Frontal cortex (tissue), 4 donors: ENCODE data around the gene RNF14. TPM values are rescaled to one million over a fixed set of nuclear protein-coding genes. Genes with fewer than 3 reads are reported as not detected.
"Not testable (repeated sequence)": the region's sequence is repeated elsewhere in the genome, so short reads cannot be mapped to it uniquely, and the experiment has no call there.

Experiments used
- DNase-seq, 2 donors: peaks; one replicate each; pipeline ENCODE4 v3.0.0; 2012; ENCODE audit warnings: low spot score in 2 of 2
- FAIRE-seq: peaks from 2 replicates; lab custom pipeline; 2012; peaks lifted over from hg19 to GRCh38; lab: Jason Lieb, UNC
- total RNA-seq: library from RNA; depleted of rRNA; stranded (reverse); fragments of >200 nt; gene quantifications from one replicate; pipeline ENCODE4 v1.2.3, GENCODE V29; 2014
- donor health status: control.
- donor health status: control.
- donor health status: control.

RNF14 gene
- total RNA-seq, 1 donor from 2014 or later: 75.0 TPM

DNA sequence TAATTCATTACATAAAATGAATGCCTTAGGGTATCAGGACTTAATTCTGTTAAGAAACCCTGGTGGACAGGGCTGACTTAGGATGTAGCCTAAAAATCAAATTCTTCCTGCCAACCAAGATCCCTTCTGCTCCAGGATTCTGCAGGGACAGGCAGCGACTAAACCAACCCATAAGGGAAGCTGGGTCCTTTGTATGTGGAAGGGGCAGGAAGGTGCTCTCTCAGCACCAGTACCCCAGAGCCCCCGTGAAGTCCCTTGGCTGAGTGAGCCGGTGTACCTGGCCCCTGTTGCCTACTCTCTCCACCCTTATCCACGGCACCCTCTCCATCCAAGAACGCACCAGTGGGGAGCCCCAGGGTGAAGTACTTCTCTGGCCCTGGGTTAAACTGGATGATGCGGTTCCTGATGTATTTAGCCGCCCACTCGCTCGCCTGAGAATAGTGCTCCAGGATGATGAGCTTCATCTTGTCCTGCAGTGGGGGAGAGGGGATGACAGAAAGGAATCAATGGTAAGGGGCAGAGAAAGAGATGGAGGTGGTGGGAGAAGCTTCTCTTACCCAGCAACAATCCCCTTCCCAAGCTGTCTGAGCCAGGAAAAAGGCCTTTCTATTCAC lies 42.8 kb downstream of the RNF14 start:
- DNase-seq (no peak), FAIRE-seq (no peak)

GRCh38 chr5:142012186-142012785 lies 43.4 kb downstream of the RNF14 start:
- no peak for DNase-seq
- no peak for FAIRE-seq

DNA sequence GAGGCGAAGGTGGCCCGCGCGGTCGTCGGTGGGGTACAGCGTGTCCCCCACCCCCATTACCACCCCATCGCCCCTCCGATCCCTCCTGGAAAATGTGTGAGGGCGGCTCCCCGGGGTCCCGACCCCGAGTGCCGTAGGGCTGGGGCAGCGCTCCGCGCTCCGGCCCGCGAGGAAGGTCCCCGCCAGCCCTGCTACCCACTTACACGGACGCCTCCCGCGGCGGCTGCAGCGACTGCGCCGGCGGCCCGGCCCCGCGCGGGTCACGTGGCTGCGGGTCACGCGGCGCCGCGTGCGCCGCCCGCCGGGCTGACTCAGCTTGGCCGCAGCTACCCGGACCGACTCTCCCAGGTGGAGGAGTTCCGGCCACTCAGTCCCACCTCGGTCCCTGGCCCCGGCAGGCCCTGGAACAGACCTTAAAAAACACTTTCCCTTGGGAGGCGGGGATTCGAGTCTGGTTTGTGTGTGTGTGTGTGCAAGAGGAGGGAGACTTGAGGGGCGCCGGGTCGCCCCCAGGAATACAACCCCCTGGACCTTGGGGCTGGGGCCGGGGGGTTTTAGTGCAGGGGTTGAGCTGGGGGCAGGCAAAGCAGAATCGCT lies 44.0 kb downstream of the RNF14 start, which contains the start of gene GNPDA1:
TSS of gene GNPDA1 (minus strand) at position 236 of the 597 bp plus-strand sequence. CDS start 992 bp downstream, outside the sequence.
- DNase-seq (peak; percentile 91 to 92), FAIRE-seq (no peak)

DNA sequence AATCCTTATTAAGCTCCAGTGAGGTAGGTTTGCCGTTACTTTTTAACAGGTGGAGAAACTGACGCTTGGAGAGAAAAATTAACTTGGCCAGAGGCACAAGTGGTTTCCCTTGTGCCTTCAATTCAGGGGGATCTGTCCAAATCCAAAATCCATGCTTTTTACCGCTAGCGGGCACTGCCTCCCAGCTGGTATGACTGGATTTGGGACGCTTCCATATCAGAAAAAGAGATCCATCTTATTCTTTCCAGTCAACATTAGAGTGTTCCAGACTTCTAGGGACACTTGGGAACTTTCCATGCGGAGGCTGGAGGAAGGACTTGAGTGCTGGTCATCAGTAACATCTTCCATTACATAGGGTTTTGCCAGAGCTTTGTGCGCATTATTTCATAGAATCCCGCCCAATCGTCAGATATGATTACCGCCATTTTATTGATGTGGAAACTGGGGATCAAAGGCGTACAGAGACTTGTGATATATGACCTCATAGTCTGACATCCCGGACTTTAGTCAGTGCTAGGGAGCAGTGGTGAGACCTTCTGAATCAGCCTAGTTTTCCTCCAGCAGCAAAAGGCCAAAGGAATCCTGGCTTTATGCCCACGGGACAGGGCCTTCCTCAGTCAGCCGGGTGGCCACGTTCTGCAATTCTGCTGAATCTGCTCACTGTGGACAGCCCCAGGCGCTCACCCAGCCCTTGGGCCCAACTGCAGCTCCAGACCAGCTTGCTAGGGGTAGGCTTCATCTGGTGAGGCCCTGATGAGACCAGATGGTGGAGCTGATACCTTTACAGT lies 45.0 kb downstream of the RNF14 start:
- FAIRE-seq: no peak

GRCh38 chr5:142014911-142015584 lies 46.1 kb downstream of the RNF14 start:
- FAIRE-seq: no peak
- no peak for DNase-seq

More for the DNA sequence above, 45.0 kb downstream of the RNF14 start:
- no peak for DNase-seq

- DNase-seq (no peak), FAIRE-seq (no peak)
Measured at GRCh38 chr5:142015781-142016533, 47.1 kb downstream of the RNF14 start.

DNA sequence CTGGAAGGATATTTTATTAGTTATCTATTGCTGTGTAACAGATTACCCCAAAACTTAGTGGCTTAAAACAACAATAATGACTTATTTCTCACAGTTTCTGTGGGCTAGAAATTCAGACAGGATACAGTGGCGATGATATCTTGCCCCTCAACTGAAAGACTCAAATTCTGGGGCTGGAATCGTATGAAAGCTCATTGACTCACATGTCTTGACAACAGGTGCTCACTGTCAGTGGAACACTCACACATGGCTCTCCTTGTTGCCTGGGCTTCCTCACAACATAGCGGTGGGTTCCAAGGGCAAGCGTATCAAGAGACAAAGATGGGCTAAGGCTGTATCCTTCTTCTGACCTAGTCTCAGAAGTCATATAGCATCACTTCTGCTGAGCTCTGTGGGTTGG lies 47.7 kb downstream of the RNF14 start:
- DNase-seq (no peak), FAIRE-seq (no peak)

GRCh38 chr5:142017832-142018427 lies 49.0 kb downstream of the RNF14 start:
- DNase-seq: no peak
- FAIRE-seq: no peak

- DNase-seq (no peak), FAIRE-seq (no peak)
Measured at GRCh38 chr5:142020122-142020659, 51.3 kb downstream of the RNF14 start.

DNA sequence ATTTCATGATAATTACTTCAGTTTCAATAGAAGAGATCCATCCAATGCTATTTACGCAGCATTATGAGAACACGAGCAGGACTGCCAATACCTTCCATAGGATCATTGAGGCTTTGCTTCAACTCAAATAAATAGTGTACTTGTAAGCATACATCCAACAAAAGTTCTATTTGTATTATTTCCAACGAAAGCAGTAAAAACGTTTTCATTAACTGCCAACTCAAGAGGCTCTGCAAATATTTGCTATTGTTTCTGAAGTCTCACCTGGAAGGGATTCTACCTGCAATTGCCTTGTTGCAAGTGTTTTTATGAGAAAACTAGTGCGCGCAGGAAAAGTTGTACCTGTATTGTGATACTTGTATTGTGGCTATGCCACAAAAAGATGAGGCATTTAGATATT lies 54.9 kb downstream of the RNF14 start:
- FAIRE-seq (no peak), DNase-seq (no peak)

DNA sequence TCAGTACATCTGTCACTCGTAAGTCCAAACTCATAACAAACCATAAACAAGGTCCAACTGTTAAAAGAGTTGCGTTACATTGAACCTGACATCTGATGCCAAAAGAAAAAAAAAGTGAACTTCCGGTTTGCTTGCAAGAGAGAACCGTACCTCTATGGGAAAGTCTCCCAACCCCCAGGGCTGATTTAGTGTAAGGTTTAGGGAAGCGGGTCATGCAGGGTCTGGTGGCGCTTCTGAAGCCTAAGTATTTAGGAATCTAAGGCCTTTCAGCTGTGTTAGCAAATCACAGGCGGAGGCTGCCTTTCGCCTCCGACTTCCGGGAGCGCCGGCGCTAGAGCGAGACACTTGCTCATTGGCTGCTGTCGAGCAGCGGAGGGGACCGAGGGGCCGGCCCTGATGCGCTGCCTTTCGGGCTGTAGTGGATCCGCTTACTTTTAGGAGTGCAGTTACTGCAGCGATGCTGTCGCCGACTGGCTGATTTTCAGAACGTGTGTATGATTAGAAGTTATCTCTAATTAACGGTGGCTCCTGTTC lies 55.9 kb downstream of the RNF14 start:
- FAIRE-seq: no peak
- peak; percentile 70 to 85 for DNase-seq

- DNase-seq: no peak
- no peak for FAIRE-seq
Measured at GRCh38 chr5:142025637-142026036, 56.7 kb downstream of the RNF14 start.

- DNase-seq: no peak
- FAIRE-seq: no peak
Measured at GRCh38 chr5:142032150-142032549, 63.2 kb downstream of the RNF14 start.

GRCh38 chr5:142032747-142033631 lies 64.1 kb downstream of the RNF14 start:
- FAIRE-seq (no peak), DNase-seq (no peak)

DNA sequence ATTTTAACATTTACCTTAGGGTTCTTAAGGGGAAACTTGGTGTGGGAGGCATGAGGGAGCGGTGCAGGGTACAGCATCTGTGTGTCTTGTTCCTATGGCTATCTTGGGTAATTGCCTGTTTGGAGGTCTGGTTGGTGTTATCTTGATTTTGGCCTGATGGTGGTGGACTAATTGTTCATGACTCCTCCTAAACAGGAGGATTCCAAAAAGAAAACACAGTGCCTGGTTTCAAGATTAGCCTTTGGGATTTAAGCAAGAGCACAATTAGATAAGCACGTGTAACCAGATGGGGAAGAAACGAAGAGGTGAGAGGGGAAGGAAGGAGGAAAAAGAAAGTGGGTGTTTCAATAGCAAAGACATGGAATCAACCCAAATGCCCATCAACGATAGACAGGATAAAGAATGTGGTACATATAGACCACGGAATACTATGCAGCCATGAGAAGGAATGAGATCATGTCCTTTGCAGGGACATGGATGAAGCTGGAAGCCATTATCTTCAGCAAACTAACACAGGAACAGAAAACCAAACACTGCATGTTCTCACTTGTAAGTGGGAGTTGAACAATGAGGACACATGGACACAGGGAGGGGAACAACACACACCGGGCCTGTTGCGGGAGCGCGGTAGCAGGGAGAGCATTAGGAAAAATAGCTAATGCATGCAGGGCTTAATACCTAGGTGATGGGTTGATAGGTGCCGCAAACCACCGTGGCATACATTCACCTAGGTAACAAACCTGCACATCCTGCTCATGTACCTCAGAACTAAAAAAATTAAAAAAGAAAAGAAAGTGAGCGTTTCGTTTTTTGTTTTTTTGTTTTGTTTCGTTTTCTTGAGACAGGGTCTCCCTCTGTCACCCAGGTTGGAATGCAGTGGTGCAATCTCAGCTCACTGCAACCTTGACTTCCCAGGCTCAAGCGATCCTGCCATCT lies 65.0 kb downstream of the RNF14 start:
- DNase-seq, FAIRE-seq: not testable (repeated sequence)

DNA sequence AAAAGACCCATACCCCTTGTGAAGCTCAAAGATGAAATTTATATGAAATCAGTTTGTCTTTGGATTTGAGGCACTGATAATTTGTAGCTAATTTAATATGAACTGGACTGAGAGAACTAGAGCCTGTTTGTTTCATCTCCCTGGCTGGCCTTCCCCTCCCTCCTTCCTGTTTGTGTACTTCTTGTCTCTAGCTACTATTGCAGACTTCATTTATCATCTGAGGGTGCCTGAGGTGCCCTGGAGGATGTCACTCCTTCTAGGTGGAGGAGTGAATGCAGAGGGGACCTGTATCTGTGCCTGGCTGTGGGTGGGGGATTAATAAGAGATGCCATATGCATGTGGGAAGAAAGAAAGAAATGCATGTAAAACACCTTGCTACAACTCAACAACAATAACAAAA lies 66.1 kb downstream of the RNF14 start:
- FAIRE-seq (no peak), DNase-seq (no peak)
